ENCODE data around the gene FN3K.

The FN3K gene

DNA sequence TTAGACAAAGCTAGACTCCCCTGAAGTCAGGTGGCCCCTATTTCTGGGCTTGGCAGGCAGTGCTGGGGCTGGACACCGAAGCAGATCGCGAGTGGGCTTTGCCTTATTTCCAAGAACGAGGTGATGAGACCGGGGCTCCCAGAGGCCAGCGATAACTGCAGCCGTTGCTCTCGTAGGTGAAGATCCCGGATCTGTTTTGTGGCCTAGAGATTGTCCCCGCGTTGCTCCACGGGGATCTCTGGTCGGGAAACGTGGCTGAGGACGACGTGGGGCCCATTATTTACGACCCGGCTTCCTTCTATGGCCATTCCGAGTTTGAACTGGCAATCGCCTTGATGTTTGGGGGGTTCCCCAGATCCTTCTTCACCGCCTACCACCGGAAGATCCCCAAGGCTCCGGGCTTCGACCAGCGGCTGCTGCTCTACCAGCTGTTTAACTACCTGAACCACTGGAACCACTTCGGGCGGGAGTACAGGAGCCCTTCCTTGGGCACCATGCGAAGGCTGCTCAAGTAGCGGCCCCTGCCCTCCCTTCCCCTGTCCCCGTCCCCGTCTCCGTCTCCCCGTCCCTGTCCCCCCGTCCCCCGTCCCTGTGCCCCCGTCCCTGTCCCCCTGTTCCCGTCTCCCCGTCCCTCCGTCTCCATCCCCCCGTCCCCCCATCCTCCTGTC is 15.0 kb downstream of the FN3K start:
- Histone ChIP-seq H3K36me3 (no peaks in the 10 kb centered on the region), H3K27ac (peak overlapping the region in 1 of 2 donors; percentile 43), H3K27me3 (no peaks in the 10 kb centered on the region), H3K9me3 (peaks cover 0 to 10% (median 0%) of the 10 kb centered on the region in 3 donors), H3K4me3 (no peak overlapping the region), H3K4me1 (peaks cover 0 to 25% (median 17%) of the 10 kb centered on the region in 4 donors)
- DNase-seq: no peak
- TF ChIP-seq, protein P1, sequence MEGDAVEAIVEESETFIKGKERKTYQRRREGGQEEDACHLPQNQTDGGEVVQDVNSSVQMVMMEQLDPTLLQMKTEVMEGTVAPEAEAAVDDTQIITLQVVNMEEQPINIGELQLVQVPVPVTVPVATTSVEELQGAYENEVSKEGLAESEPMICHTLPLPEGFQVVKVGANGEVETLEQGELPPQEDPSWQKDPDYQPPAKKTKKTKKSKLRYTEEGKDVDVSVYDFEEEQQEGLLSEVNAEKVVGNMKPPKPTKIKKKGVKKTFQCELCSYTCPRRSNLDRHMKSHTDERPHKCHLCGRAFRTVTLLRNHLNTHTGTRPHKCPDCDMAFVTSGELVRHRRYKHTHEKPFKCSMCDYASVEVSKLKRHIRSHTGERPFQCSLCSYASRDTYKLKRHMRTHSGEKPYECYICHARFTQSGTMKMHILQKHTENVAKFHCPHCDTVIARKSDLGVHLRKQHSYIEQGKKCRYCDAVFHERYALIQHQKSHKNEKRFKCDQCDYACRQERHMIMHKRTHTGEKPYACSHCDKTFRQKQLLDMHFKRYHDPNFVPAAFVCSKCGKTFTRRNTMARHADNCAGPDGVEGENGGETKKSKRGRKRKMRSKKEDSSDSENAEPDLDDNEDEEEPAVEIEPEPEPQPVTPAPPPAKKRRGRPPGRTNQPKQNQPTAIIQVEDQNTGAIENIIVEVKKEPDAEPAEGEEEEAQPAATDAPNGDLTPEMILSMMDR (IDR thresholded peaks at IDR 0.05): no peak
- intact Hi-C loops (cut with DNase I; ENCODE audit: low total_unique reads): loop anchor here (5.0 kb wide), 2 partner anchors 53 to 103 kb away; partner anchors contain the start of genes RAB40B and WDR45B

- intact Hi-C loops (cut with DNase I; ENCODE audit: low total_unique reads): loop anchor here (5.0 kb wide), 2 partner anchors 54 to 104 kb away; partner anchors contain the start of genes RAB40B and WDR45B
- H3K4me1 ChIP-seq: peaks cover 0 to 25% (median 17%) of the 10 kb centered on the region in 4 donors
- TF ChIP-seq, protein P1 (IDR thresholded peaks at IDR 0.05): no peak
Measured at GRCh38 chr17:82751171-82751570, 15.8 kb downstream of the FN3K start.

GRCh38 chr17:82751571-82752370 is 16.4 kb downstream of the FN3K start, which contains the start of gene TBCD:
Gene TBCD (plus strand): TSS chr17:82752065. CDS start chr17:82752194, 129 bp downstream.
- Histone ChIP-seq H3K27ac (peak within 1 kb of the TSS; percentile 81), H3K36me3 (peaks cover 0 to 7% (median under 1%) of the 10 kb centered on the region in 3 donors), H3K4me1 (peaks cover 0 to 25% (median 17%) of the 10 kb centered on the region in 4 donors), H3K27me3 (no peaks in the 10 kb centered on the region), H3K4me3 (peak within 1 kb of the TSS; percentile 80 to 86), H3K9me3 (no peaks in the 10 kb centered on the region)
- peak; percentile 83 to 94 for DNase-seq
- intact Hi-C loops (cut with DNase I; ENCODE audit: low total_unique reads): loop anchor here (5.0 kb wide), 2 partner anchors 54 to 104 kb away; partner anchors contain the start of genes RAB40B and WDR45B
- TF ChIP-seq, protein P1 (IDR thresholded peaks at IDR 0.05): no peak

More at GRCh38 chr17:82751171-82751570, 15.8 kb downstream of the FN3K start:
- peaks cover 0 to 3% (median 0%) of the 10 kb centered on the region in 3 donors for H3K36me3 ChIP-seq
- H3K27ac ChIP-seq: peak overlapping the region; percentile 81
- H3K4me3 ChIP-seq: peak overlapping the region; percentile 80 to 86
- H3K9me3 ChIP-seq: peaks cover 0 to 3% (median 0%) of the 10 kb centered on the region in 3 donors
- H3K27me3 ChIP-seq: no peaks in the 10 kb centered on the region
- no peak for DNase-seq

DNA sequence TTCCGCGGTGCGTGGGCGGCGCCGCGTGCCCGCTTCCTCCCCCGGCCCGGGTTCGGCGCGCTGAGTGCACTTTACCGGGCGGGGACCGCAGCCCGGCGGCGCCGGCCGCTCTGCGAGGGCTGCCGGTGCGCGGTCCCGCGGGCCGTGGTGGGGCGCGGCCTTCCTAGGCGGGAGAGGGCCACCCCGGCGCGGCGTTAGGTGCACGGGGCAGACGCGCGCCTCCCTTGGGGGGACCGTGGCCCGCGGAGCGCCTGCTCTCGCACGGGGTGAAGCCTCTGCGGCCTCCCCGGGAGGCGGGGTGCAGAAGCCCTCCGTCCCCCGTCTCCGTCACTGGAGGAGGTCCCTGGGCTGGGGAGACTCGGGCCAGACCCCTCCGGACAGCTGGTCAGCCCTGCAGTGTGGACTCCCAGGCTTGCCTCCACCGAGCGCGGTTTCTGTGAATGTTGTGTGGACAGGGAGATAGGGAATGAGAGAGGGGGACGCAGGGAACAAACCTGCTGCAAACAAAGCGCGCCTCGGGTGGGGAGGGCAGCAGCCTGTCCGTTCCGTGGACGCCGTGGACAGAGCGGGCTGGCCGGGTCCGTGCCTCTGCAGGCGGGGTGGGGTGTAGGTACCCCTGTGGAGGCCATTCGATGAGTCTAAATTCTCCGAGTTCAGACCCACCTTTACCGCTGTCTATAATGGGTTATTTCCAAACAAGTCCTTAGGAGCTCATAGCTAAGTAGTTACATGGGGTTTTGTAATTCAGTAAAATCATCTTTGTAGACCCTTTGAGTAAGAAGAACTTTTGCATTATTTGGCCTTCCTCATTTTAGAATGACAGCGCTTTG is 17.2 kb downstream of the FN3K start:
- TF ChIP-seq, protein P1 (IDR thresholded peaks at IDR 0.05): no peak
- no peak for DNase-seq
- H3K27ac ChIP-seq: peak overlapping the region; percentile 81
- H3K27me3 ChIP-seq: no peaks in the 10 kb centered on the region
- peak overlapping the region; percentile 80 to 86 for H3K4me3 ChIP-seq
- H3K36me3 ChIP-seq: peaks cover 0 to 7% (median 5%) of the 10 kb centered on the region in 3 donors
- no peaks in the 10 kb centered on the region for H3K9me3 ChIP-seq
- peaks cover 0 to 25% (median 17%) of the 10 kb centered on the region in 4 donors for H3K4me1 ChIP-seq
- intact Hi-C loops (cut with DNase I; ENCODE audit: low total_unique reads): loop anchor here (5.0 kb wide), 2 partner anchors 55 to 105 kb away; partner anchors contain the start of genes RAB40B and WDR45B

DNA sequence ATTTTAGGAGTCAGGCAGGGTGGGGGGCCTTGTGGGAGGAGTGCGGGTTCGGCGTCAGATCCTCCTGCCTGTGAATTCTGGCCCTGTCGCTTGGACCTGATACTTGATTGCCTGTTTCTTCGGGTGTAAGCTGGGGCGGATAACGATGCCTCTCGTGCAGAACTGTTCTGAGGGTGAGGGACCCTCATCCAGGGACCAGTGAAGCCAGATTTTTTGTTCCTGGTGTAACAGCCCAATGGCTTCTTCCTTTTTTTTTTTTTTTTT is 17.7 kb downstream of the FN3K start:
- Histone ChIP-seq H3K9me3 (no peaks in the 10 kb centered on the region), H3K4me1 (peaks cover 0 to 25% (median 17%) of the 10 kb centered on the region in 4 donors), H3K4me3 (peak overlapping the region; percentile 80 to 86), H3K36me3 (peaks cover 0 to 7% (median 5%) of the 10 kb centered on the region in 3 donors), H3K27me3 (no peaks in the 10 kb centered on the region), H3K27ac (no peak overlapping the region)
- intact Hi-C loops (cut with DNase I; ENCODE audit: low total_unique reads): loop anchor here (5.0 kb wide), 2 partner anchors 56 to 106 kb away; partner anchors contain the start of genes RAB40B and WDR45B
- DNase-seq: no peak
- TF ChIP-seq, protein P1 (IDR thresholded peaks at IDR 0.05): no peak
